ENCODE measurements around the gene EPB41L4B.

Gene EPB41L4B

DNA sequence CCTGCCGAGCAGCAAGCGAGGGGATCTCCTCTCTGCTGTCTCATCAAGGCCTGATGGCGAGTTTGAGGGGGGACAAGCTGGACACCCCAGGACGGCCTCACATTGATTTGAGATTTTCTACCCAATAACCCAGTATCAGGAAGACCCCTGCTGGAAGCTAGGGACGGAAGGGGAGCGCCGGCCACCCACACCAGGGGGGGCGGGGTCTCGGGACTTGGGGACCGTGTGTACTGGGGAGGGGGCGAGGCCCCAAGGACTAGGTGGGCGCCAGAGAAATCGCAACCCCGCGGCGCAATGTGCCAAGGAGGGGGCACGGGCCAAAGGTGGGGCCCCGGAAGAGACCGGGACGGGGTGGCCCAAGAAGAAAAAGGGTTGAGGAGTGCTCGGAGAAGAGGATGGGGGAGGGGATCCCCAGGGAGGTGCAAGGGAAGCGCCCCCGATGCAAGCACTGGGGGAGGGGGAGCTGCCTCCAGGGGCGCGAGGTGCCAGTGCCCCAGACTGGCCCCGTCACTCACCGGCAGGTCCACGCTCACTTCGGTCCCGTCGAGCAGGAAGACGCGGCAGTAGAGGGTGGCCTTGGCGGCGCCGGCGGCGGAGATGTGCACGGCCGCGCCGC is 1.1 kb downstream of the EPB41L4B start:
- DNase-seq = peak in 1 of 2 experiments; percentile 42

GRCh38 chr9:109319017-109319625 is 1.7 kb downstream of the EPB41L4B start:
- DNase-seq = peak; percentile 10 to 45

DNA sequence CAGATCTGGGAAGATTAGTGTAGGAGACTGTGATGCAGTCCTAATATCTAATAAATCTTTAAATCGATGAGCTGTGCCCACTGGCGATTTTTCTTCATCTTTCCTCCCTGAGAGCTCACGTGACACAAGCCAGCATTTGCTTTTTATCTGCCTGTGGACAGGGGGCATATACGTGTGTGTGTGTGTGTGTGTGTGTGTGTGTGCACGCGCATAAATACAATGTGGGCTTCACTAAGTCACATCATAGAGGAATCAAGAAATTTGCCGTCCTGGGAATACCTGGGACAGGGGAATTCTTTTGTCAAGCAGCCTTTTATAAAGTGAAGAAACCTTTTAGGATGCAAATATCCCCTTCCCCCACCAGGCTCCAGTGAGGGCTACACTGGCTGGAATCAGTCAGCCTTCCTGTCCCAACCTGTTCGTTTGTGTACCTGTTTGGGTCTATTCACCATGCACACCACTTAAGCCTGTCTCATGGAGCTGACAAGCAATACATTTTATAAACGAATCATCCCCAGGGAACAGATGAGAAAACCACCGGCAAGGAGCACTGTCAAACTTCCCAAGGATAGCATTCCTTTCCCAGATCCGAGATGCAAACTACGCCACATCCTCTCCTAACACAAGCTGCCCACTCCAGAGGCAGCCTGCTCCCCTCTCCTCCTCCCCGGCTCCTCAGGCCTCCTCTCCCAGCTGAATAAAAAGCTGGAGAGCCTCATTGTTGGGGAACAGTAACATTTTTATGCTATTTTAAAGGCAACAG is 2.7 kb downstream of the EPB41L4B start:
- peak; percentile 13 to 30 for DNase-seq

- no peak for DNase-seq
Observed at GRCh38 chr9:109317311-109317978, 3.4 kb downstream of the EPB41L4B start.

DNA sequence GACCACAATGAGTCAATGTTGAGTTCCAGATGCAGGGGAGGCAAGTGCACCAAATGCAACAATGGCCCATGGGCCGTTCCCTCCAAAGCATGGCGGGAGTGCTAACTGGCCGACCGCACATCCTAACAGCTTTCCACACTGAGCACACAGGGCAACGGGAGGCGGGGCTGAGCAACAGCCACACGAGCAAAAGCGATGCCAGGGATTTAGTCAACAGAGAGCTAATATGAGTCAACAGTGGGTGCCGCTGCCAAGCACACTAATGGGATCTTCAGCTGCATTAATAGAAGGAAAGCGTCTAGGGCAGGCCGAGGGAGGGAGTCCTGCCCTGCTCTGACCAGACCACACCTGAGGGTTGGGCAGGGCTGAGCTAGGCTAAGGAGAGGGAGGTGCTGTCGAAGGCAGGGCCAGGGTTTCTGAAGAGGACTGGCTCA is 4.6 kb downstream of the EPB41L4B start:
- peak; percentile 93 to 98 for DNase-seq

DNA sequence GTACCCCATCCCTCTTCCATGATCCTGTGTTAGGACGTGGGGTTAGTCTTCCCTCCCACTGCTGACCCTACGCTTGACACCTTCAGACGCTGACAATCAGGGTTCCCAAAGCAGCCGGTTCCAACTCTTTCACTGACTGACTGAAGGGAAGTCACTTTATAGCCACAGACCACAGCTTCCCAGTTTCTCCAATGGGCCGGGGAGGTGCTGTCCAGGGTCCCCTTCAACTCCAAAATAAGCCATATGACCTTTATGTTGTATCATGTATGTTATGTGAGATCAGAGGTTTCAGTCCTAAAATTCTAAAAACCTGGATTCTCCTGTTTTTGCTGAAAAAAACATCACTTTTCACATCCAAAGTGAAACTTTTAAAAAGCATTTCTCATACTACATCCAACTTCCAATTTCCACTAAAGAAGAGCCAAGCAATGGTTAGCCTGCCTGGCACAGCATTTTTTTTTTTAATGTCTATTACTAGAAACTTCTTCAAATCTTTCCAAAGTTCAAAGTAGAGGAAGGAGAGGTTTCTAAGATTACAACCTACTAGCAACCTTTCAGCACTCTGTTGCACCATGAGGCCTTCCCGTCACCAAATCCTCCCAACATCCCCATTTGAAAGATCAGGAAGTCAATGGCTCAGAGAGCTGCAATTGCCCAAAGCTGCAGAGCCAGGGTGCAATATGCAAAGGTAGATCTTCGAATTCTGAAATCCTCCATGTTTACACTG is 5.2 kb downstream of the EPB41L4B start:
- no peak for DNase-seq

- no peak for DNase-seq
Observed at GRCh38 chr9:109314011-109314531, 6.8 kb downstream of the EPB41L4B start.

DNA sequence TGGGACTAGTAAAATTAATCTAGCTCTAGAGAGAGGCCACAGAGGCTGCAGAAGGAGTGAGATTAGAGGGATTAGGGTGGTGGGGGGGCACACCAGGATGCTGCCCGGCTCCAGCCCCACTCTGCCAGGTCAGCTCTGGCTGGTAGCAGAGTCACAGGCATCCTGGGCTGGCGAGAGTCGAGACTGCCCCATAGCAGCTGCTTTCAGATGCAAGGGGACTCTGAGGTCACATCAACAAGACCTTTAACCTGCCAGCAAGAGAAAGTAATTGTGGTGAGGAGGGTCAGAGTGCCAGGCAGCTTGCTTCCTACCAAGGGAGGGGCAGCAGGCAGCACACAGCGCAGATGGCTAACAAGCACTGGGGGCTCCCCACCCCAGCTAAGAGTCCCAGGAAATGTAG is 7.5 kb downstream of the EPB41L4B start:
- DNase-seq = no peak

DNA sequence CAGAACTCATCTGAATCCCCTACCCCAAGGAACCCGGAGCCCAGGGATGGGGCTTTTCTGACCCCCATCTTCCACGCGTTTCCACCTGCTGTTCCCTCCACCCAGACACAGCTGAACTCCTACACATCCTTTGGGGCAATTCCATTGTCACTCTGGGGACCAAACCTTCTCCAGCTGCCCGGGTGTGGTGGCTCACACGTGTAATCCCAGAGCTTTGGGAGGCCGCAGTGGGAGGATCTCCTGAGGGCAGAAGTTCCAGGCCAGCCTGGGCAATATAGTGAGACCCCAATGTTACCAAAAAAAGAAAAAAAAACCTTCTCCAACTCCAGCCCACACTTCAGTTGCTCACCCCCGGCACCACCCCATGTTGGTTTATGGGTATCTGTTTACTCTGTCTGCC is 8.1 kb downstream of the EPB41L4B start:
- no peak for DNase-seq

DNA sequence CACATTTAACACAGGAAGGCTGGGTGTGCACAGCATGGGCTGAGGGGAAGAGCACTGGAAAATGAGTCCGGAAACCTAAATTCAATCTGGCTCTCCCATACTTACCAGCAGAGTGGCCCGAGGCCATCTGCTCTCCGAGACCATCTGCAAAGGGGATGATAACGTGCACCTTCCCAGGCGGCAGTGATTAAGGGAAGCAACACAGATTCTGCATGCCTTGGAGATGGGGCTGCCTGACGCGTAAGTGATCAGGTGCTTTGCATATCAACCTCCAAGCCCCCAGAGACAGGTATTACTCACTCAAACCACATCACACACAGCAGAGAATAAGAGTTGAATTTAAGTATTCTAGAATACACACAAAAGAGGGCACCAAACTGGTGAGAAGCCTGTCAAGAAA is 9.1 kb downstream of the EPB41L4B start:
- peak in 1 of 2 experiments; percentile 61 for DNase-seq

- DNase-seq = peak in 1 of 2 experiments; percentile 55
Observed at GRCh38 chr9:109311286-109311685, 9.6 kb downstream of the EPB41L4B start.

GRCh38 chr9:109310486-109310901 is 10.4 kb downstream of the EPB41L4B start:
- DNase-seq = no peak

GRCh38 chr9:109309282-109309681 is 11.6 kb downstream of the EPB41L4B start:
- DNase-seq = no peak

DNA sequence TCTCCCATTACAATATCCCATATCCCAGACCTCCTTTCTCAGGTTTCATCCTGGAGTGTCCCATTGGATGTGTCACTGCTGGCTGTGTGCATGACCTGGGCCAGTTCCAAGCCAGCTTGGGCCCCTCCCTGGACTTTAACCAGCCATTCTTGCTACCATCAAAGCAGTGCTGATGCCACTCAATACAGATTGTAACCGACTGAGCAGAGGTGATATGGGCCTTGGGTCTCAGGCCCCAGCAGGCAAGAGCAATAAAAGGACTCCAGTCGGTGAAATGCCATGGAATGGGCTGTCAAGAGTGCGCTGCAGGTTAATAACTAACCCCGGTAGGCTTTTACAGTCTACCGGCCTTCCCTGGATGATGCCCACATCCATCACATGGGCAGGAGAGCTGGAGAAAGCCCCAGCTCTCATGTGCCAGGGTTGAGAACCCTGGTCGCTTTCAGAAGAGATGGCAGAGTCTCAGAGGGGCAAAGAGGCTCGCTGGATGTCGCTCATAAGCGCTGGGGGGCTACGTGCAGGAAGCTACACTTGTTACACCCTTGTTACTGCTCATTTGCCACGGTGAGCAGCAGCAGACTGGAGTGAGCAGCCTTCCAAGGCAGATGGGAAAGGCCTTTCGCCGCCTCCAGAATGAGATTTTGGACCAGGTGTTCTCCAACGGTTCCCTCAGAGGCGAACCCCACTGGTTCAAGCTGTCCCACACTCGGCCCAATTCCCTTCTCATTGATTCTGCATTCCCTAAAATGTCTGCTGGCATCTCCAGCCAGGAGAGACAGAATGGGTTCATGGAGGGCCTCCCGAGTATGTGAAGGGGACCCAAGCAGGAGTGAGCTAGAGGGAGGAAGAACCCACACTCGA is 13.2 kb downstream of the EPB41L4B start:
- no peak for DNase-seq

DNA sequence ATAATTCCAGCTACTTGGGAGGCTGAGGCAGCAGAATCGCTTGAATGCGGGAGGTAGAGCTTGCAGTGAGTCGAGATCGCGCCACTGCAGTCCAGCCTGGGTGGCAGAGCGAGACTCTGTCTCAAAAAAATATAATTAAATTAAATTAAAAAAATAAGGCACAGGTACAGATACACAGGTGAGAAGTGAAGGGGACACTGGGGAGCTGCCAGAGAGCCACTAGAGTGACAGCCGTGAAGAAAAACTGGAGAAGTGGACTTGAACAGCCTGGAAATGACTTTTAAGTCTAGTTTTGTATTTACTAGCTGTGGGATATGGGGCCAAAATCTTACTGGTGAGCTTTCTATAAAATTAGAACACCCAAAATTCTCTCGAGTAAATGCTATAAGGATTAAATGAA is 15.1 kb downstream of the EPB41L4B start:
- no peak for DNase-seq

GRCh38 chr9:109304347-109304746 is 16.5 kb downstream of the EPB41L4B start:
- no peak for DNase-seq

DNA sequence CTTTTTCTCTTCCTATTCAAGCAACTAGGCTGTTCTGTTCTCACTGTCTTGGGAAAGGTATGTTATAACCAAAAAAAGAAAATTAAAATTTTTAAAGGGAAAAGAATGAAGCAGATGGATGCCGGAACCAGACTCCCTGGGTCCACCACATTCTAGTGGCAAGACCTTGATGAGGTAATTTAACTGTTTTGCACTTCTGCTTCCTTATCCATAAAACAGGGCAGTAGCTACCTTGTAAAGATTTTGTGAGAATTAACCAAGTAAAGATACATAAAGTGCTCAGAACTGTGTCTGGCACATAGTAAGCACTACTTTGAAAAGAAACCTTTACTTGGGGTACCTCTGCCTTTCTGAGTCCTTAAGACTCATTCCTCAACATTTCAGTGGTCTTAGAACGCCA is 17.0 kb downstream of the EPB41L4B start:
- DNase-seq = no peak

DNA sequence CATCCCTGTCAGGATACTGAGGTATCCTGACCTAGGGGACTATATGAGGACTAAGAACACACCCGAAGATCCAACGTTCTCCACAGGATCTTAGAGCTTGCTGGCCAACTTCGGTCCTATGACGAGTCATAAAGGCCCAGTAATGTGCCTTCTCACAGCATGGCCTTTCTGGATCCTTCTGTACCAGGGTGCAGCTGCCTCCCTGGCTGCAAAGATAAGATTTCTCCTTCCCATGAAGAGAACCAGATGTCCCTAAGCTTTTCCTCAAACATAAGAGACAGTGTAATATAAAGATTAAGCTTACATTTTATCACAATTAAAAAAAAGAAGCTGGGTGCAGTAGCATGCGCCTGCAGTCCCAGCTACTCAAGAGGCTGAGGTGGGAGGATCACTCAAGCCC is 18.3 kb downstream of the EPB41L4B start:
- no peak for DNase-seq

DNA sequence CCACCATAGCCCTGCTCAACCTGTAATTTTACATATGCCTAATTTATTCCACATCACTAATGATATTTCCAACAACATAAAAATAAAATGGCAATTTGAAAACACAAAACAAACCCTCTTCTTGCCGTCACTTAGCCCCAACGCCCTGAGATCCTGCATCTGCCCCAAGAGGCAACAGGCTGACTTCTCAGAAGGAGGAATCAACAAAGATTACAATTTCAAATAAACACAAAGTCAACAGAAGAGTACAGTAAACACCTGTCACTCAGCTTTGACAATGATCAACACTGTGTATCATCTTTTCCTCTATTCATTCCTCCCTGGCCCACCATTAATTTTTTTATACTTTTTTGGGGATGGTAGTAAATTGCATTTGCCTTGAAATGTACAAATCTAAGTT is 19.8 kb downstream of the EPB41L4B start:
- no peak for DNase-seq

DNA sequence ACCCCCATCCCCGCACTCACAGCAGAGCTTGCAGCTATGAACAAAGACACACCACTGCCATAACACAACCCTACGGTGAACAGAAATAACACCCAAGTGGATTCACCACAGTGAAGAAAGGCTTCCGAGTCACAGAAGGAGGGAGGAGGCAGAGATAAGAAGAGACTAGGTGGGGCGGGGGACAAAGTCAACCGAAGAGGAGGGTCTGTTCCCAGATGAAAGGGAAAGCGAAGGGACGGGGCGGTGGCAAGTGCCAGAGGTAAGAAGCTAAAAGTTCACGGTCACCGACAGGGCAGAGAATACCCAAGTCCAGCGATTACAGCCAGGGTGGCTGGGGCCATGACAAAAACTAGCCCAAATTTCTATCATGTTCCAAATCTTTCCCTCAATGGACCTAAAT is 21.0 kb downstream of the EPB41L4B start:
- DNase-seq = no peak

GRCh38 chr9:109297899-109298298 is 23.0 kb downstream of the EPB41L4B start:
- no peak for DNase-seq
